GM19099 (cell line): ENCODE results near the gene RABL2B.

Experiments used
- POLR2A ChIP-seq: IDR thresholded peaks from 3 replicates; pipeline ENCODE4 v1.6.1; 2011; ENCODE audit warnings: low read depth; ENCODE audit not compliant: insufficient read length; ENCODE audit errors: extremely low read depth

RABL2B gene

DNA sequence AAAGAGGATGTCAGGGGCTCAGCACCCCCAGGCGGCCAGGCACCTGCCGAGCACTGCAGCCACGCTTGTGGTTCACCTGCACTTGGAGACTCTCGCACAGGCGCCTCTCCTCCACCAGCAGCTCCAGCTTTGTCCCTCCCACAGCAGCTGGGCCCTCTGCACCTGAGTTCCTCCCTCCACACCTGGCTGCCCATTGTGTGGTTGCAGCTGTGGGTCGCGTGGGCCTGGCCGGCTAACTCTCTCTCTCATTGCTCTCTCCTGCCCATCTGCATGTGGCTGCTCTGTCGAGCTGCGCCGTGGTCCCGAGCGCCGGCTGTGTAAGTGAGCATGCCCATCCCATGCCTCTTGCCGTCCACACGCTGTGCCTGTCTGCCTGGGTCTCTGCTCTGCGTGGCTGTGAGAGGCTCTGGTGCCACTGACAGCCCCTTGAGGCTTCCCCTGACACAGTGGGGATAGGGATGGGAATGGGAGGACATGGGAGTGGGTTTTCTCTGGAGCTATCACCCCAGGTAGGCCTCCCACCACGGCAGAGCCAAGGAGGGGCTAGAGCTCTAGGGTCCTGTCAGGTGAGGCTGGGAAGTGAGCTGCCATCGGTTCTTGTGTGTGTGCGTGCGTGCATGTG lies 53.9 kb downstream of the RABL2B start:
- TF ChIP-seq POLR2A: no peak

DNA sequence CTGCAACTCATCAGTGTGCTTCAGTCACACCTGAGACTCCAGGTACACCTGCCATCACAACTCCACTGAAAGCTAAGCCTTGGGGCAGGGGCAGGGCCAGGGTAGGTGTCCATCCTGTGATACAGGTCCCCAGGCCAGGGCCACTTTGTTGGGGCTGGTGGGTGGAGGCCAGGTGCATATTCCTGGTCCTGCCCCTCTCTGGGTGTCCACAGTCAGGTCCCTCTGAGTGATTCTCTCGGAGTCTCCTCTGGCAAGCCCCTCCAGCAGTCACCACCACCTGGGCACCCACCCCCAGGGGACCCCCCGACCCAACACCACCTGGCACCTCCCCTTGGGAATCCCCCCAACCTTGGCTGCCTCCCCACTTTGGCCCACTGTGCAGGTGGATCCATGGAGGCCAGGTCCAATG lies 54.9 kb downstream of the RABL2B start:
- no peak for TF ChIP-seq POLR2A

DNA sequence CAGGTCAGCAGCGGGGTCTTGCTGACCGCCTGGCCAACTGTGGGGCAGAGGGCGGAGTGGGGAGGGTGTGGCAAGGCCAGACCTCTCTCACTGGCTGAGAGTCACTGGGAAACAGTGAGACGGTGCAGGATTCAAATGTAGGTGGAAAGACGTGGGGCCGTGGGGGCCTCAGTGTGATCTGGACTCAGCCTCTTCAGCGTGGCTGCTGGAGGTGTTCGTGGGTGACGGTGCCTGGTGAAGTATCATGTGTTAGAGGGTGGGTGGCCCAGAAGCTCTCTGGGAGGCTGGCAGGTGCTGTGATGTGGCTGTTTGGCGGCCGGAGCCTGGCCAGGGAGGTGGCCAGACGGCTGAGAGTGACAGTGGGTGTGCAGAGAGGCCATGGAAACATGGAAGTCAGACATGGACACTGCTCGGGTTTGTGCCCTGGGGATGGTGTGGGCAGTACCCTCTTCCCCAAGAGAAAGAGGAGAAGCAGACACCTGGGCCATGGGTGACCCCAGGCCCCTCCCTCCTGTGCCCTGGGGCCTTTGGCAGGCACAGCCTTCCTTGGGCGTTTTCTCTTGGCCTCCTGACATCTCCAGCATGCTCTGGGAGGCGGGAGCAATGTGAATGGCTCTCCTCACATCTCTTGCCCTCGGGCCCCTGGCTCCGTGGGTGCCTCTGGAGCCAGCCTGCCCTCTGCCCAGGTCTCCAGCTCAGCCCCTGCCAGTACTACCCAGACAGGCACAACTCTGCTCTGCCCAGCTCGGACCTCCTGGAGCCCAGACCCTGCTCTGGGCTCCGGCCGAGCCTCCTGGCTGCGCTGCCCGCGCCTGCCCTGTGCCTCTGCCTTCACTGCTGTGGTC lies 55.5 kb downstream of the RABL2B start:
- no peak for TF ChIP-seq POLR2A

DNA sequence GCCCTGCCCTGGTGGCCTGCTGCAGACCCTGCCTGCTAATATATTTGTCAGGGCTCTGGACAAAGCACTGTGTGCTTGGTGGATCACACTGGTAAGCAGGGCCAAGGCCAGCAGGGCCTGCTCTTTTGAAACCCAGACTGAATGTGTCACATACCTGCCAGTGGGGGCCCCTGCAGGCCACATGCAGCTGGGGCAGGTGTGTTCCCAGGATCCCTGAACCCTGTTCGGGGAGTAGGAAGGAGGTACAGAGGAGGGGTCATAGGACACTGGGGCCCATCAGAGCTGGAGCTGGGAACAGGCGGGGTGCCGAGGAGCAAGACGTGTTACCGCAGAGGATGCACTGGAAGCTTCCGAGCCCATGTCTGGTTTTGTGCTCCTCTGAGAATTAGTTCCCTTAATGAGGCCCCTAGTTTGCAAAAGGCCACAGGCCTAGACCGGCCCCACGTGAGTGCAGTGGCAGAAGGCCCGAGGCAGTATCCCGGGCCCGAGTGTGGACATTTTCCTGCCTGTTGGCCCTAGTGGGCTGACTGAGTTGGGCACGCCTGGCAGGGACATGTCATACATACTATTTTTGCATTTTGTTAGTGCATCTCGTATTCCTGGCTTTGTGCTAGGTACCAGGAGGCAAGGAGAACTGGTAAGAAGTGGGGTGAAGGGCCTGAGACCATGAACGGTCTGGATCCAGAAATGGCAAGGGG lies 56.6 kb downstream of the RABL2B start:
- no peak for TF ChIP-seq POLR2A

DNA sequence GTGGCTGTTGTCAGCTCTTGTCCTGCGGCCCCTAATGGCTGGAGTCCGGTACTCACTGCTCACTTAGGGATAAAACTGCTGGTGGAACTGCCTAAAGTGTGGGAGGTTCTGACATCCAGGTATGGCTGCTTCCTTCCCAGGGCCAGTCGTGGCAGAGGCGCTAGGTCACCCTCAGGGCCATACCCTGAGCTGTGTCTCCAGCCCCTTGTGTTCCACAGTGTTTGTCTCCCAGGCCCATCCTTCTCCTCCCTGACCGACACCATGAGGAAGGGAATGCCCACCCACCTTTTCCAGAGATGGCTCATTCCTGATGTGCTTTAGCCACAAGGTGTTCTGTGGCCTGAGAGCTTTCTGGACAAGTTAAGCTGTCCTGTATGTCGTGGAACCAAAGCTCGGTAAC lies 57.8 kb downstream of the RABL2B start:
- no peak for TF ChIP-seq POLR2A

DNA sequence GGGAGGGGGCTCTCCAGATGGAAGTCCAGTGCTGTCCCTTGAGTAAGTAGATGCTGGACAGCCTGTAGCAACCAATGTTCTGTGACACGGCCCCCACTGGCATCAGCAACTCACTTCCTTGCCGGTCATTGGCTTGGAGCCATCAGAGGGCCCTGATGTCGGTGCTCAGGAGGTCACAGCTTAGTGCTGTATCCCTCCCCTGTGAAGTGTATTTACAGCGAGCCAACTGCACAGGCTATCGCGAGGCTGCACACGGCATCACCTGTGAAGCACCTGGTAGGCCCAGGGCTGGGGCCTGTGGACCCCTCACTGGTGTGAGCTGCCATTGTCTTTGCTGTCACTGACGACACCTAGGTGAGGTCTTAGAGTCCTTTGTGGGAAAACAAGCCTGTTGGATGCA lies 58.8 kb downstream of the RABL2B start:
- no peak for TF ChIP-seq POLR2A

DNA sequence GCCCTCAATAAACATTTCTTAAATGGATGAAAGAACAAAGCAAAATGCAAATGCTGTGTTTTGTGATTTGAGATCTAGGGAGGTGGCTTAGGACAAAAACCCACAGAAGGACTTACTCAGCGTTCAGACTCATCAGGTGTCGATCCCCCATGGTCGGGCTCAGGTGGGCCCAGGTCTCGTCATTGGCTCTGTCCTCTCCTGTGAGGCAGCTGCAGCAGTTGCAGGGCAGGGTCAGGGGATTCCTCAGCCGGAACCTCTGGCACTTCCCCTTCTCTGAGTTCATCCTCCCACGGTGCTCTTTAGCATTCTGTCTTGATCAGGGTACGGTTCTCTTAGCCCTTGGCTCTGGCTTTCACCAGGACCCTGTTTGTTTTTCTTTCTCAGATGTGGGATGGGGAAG lies 59.4 kb downstream of the RABL2B start:
- no peak for TF ChIP-seq POLR2A

DNA sequence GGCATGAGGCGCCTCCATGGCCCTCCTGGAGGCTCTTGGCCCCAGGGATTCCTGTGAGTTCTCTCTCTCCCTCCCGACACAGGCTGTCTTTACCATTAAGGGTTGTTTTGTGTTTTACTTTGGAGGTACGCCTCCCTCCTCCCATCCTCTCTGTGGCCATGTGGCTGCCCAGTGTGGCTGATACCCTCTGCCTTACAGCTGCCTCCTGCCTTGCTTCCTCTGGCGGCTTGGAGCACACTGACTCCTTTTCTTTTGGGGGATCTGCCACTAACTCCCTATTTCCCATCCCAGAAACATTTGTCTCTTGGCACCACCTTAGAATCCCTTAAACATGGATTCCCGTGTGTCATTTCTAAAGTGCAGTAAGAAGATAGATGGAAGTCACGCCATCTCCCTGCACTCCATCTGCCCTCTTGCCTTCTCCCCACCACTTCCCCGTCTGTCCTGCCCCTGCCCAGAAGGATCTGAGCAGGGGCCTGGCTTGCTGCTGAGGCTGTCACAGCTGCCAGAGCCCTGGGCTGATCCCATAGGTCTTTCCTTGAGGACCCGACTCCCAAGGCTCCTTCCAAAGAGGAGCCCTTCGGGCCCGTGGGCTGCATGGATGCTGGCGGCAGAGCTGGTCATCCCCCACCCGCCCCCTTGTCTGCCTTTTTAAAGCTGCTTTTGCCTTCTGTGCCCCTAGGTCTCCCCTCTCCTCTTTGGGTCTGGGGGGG lies 60.6 kb downstream of the RABL2B start:
- TF ChIP-seq POLR2A: no peak

DNA sequence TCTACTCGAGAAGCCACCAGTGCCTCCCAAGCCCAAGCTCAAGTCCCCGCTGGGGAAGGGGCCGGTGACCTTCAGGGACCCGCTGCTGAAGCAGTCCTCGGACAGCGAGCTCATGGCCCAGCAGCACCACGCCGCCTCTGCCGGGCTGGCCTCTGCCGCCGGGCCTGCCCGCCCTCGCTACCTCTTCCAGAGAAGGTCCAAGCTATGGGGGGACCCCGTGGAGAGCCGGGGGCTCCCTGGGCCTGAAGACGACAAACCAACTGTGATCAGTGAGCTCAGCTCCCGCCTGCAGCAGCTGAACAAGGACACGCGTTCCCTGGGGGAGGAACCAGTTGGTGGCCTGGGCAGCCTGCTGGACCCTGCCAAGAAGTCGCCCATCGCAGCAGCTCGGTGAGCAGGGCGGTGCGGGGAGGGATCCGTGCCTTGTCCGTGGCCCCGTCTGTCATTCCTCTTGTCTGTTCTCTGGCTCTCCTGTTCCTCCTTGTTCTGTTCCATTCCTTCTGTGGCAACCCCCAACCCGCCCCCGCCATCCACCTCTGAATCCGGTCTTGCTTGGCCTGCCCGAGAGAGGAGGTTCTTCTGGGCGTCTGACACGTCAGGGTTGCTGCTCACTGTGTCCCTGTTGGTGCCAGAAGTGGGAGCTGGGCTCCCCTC lies 61.3 kb downstream of the RABL2B start:
- TF ChIP-seq POLR2A: no peak

DNA sequence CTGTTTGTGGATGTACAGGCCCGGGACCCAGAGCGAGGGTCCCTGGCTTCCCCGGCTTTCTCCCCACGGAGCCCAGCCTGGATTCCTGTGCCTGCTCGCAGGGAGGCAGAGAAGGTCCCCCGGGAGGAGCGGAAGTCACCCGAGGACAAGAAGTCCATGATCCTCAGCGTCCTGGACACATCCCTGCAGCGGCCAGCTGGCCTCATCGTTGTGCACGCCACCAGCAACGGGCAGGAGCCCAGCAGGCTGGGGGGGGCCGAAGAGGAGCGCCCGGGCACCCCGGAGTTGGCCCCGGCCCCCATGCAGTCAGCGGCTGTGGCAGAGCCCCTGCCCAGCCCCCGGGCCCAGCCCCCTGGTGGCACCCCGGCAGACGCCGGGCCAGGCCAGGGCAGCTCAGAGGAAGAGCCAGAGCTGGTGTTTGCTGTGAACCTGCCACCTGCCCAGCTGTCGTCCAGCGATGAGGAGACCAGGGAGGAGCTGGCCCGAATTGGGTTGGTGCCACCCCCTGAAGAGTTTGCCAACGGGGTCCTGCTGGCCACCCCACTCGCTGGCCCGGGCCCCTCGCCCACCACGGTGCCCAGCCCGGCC lies 62.1 kb downstream of the RABL2B start:
- TF ChIP-seq POLR2A: no peak

DNA sequence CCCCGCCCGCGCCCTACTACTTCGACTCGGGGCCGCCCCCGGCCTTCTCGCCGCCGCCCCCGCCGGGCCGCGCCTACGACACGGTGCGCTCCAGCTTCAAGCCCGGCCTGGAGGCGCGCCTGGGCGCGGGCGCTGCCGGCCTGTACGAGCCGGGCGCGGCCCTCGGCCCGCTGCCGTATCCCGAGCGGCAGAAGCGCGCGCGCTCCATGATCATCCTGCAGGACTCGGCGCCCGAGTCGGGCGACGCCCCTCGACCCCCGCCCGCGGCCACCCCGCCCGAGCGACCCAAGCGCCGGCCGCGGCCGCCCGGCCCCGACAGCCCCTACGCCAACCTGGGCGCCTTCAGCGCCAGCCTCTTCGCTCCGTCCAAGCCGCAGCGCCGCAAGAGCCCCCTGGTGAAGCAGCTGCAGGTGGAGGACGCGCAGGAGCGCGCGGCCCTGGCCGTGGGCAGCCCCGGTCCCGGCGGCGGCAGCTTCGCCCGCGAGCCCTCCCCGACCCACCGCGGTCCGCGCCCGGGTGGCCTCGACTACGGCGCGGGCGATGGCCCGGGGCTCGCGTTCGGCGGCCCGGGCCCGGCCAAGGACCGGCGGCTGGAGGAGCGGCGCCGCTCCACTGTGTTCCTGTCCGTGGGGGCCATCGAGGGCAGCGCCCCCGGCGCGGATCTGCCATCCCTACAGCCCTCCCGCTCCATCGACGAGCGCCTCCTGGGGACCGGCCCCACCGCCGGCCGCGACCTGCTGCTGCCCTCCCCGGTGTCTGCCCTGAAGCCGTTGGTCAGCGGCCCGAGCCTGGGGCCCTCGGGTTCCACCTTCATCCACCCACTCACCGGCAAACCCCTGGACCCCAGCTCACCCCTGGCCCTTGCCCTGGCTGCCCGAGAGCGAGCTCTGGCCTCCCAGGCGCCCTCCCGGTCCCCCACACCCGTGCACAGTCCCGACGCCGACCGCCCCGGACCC lies 62.9 kb downstream of the RABL2B start:
- no peak for TF ChIP-seq POLR2A

DNA sequence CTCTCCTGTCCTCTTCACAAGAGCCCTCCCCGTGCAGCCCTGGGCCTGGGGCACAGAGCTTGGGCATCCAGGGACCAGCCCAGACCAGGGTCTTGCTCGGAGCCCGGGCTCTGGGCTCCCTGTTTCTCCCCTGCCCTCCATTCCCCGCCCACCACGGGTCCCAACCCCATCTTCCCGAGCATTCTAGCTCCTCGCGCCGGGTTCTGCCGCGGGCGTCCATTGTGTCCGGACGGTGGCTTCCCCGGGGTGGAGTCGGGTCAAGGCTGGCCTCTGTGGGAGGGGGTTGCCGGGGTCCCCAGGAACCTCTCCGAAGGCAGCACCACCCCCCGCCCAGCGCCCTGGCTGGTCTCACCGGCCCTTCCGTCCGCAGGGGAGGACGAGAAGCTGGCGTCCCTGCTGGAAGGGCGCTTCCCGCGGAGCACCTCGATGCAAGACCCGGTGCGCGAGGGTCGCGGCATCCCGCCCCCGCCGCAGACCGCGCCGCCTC lies 63.6 kb downstream of the RABL2B start:
- no peak for TF ChIP-seq POLR2A

DNA sequence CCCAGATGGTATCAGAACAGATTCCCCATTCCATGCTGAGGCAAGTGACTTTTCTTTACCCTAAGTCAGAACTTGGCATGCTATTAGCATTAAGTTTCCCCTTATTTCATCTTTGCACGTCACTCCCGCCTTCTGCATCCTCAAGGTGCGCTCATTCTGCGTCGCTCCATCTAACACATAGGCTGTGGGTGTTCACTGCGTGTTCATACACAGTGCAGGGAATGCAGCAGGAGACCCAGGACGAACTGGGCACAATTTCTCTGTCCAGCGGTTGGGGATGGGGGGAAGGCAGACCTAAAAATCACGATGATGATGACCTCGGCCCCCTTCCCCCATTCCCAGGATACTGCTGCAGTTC lies 65.1 kb downstream of the RABL2B start:
- TF ChIP-seq POLR2A: no peak

DNA sequence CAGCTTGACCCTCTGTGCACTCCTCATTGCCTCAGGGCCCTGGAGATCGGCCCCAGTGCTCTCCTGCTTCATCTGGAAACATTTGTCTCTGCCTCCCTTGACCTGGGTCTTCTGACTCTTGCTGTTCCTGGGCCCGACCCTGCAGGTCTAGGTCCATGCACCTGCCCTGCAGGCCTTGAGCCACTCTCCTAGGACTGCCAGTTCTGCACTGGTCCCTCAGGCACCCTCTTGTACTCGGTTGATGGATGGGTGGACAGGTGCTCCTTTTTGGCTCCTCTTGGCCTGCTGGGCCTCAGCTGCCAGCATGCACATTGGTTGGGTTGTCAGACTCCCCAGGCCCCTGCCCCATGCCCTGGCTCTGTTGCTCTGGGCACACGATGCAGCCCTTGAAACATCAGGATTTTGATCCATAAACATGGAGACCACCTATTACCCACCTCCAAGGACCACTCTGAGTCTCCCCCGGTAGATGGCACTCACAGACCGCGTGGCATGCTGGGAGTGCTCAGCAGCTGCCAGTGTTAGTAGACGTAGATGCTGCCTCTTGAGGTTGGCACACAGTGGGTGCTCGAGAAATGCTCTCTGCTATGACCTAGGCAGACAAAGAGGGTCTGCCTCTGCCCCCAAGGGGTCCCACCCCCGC lies 65.6 kb downstream of the RABL2B start:
- TF ChIP-seq POLR2A: no peak
